Stimulated activated CD4-positive, alpha-beta T cell treated with anti-CD3 and anti-CD28 coated beads, Interleukin-2, amount 100 ng/mL, for 48 hours (primary cell): ENCODE results near the gene MRPS16.
"Not testable (repeated sequence)": the region's sequence is repeated elsewhere in the genome, so short reads cannot be mapped to it uniquely, and the experiment has no call there.

ENCODE experiments used
- DNase-seq, 2 donors: peaks; one replicate each; pipeline ENCODE4 v3.0.0-alpha.2; 2020

Gene MRPS16

DNA sequence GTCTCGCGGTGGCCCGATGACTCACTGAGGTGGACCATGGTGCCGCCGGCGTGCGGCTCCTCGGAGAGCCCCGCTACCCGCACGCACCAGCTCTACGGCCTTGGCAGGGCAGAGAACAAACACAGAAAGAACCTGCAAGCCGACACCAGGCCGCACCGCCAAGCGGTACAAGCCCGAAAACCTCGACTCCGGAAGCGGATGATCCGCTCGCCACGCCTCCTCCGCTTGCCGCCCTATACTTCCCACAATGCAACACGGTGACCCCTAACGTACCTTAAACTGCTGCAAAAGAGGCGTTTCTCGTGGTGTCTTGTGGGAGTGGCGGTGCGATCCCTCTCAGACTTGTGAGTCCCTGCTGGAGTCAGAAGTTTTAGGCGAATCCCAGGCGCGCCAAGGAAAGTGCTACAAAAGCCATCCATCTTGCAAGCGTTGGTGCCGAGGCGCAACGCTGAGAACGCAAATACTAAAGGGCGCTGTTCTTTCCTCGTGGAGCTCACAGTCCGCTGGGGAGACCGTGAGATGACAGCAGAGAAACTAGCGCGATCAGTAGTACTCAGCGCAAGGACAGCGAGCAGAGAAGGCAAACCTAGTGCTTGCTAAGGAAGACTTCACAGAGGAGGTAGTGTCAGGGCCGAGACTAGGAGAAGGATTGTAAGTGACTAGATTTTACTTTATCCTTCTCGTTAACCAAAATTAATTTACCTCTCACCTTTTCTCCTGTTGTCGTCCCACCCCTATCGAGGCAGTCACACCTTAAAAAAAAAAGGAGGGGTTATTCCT lies at the start of gene MRPS16:
TSS of gene MRPS16 (minus strand) at position 200 of the 780 bp plus-strand sequence. CDS start at position 38, 162 bp downstream.
- DNase-seq, result peak; percentile 84 to 91

- DNase-seq, result no peak
Observed at GRCh38 chr10:73296946-73297345, 44.5 kb upstream of the MRPS16 start.

- no peak for DNase-seq
Observed at GRCh38 chr10:73293461-73293860, 41.0 kb upstream of the MRPS16 start.

DNA sequence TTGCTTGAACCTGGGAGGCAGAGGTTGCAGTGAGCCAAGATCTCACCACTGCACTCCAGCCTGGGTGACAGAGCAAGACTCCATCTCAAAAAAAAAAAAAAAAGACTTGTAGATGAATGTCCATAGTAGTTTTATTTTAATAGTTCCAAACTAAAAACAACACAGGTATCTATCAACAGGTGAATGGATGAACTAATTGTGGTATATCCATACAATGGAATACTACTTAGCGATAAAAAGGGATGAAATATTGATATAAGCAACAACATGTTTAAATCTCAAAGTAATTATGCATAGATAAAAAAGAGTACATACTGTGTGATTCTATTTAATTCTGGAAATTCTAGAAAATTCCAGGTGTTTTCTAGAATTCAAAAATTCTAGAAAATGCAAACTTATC lies 37.5 kb upstream of the MRPS16 start:
- DNase-seq, result no peak

DNA sequence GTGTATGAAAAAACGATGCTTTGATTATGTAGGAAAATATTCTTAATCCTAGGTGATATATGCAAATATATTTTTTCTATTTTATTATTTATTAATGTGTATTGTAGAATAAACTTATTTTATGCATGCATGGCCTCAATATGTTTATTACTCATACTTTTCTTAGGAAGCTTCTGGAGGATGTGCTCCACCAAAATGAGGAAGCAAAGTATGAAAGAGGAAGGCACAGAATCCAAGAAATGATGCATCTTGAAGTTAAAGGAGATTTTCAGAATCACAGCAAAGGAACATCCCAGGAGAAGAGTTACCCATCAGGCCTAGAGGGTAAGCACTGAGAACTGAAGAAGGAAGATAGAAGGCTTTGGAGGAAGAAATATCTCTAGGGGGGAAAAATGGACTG lies 35.0 kb upstream of the MRPS16 start:
- DNase-seq, result no peak

- DNase-seq, result no peak
Observed at GRCh38 chr10:73281097-73281496, 28.7 kb upstream of the MRPS16 start.

DNA sequence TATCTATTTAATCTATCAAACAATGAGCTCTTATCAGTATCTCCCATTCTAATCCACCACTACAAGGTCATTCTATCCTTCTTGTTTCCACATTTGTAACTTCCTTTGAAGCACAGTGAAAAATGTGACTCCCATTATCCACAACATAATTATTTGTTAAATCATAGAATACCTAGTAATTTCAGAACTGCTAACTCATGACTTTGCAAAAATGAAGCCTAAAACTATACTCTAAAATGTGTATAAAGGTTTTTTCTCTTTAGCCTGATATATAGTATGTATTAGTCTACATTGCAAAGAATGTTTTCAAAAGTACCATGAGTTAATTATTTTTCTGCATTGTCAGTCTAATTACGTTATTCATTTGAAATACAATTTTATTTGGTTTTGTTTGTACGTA lies 12.0 kb upstream of the MRPS16 start:
- no peak for DNase-seq

- no peak for DNase-seq
Observed at GRCh38 chr10:73263693-73264347, 11.4 kb upstream of the MRPS16 start.

- no peak for DNase-seq
Observed at GRCh38 chr10:73262880-73263555, 10.6 kb upstream of the MRPS16 start.

GRCh38 chr10:73262105-73262730 lies 9.8 kb upstream of the MRPS16 start:
- no peak for DNase-seq

DNA sequence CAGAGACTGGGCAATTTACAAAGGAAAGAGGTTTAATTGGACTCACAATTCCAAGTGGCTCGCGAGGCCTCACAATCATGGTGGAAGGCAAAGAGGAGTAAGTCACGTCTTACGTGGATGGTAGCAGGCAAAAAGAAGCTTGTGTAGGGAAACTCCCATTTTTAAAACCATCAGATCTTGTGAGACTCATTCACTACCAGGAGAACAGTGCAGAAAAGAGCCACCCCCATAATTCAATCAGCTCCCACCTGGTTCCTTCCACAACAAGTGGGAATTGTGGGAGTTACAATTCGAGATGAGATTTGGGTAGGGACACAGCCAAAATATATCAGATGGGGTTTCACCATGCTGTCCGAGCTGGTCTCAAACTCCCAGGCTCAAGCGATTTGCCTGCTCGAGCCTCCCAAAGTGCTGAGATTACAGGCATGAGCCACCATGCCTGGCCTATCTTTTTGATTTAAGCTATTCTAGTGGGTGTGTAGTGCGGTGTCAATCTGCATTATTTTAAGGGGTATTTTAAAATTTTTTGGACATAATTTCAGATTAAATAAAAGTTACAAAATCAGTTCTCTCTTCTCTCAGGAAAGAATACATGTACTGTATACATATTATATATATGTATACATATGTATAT lies 9.0 kb upstream of the MRPS16 start:
- DNase-seq, result no peak

DNA sequence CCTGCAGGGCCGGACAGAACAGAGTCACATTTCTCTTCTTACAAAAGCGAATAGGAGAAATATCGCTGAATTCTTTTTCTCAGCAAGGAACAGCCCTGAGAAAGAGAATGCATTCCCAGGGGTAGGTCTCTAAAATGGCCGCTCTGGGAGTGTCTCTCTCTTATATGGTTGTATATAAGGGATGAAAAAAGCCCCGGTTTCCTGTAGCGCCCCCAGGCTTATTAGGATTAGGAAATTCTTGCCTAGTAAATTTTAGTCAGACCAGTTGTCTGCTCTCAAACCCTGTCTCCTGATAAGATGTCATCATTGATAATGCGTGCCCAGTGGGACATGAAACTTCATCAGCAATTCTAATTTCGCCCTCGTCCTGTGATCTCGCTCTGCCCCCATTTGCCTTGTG lies 6.2 kb upstream of the MRPS16 start:
- not testable (repeated sequence) for DNase-seq

DNA sequence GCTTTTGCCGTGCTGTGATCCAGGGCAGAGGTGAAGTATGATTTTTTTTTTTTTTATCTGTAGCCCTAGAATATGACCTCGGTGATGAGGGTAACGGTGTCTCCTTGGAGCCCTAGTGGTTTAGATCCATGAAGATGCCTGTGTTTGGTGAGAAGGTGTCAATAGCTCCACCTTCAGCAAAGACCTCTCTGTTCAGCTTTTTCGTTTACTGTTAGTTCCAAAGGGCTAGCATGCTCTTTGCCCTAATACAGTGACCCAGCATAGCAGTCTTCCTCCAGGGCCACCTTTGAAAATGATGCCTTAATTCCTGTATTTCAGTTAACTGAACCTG lies 746 bp upstream of the MRPS16 start:
- no peak for DNase-seq

DNA sequence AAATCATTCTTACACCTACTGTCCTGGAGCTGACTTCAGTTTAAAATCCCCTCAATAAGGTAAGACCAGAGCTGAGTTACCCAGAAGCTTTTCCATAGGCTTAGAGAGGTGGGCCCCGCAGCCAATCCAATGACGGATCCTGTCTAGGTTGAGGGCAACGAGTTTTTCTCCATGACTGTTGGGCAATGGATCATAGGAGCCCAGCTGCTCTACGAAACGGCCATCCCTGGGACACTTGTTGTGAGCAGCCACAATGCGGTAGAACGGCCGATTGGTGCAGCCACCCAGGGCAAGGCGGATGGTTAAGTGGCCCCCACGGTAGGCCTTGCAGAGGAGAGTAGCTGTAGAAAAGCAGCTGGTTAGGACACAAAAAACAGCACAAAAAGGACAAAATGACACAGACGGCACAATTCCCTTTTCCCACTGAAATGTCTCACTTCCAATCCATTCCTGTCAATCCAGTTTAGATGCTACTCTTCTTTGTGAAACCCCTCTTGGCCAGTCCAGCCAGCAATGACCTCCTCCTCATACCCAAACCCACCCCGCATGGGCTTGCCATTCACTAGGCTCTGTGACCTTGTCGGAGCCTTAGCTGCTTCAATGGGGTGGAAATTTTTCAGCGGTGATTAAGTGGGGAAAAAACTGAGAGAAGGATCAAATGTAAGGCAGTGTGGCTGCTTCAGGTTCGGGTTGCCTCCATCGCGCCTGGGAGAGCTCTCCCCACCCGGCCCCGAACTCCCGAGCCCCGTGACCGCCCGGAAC lies 580 bp downstream of the MRPS16 start:
- DNase-seq, result no peak

- no peak for DNase-seq
Observed at GRCh38 chr10:73248259-73248724, 4.2 kb downstream of the MRPS16 start.

- no peak for DNase-seq
Observed at GRCh38 chr10:73247509-73248258, 4.8 kb downstream of the MRPS16 start.

- peak; percentile 99 for DNase-seq
Observed at GRCh38 chr10:73246646-73247508, 5.6 kb downstream of the MRPS16 start, which contains the start of gene DNAJC9. TSS of gene DNAJC9 (minus strand) at chr10:73247255. CDS start at chr10:73247189, 66 bp downstream.

GRCh38 chr10:73246322-73246645 lies 6.2 kb downstream of the MRPS16 start:
- DNase-seq, result no peak

GRCh38 chr10:73244866-73245477 lies 7.5 kb downstream of the MRPS16 start:
- no peak for DNase-seq

DNA sequence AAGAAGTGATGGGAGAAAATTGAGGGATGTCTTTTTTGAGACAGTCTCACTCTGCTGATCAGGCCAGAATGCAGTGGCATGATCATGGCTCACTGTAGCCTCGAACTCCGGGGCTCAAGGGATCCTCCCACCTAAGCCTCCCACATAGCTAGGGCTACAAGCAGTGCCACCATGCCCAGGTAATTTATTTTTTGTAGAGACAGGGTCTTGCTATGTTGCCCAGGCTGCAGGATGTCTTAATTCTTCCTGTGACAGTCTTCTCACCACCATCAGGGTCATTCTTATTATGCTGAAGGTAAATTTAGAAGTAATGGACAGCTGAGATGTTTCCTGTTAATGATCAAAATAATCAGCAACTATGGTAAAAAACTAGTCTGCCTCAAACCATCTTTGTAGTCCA lies 12.5 kb downstream of the MRPS16 start:
- no peak for DNase-seq
